GM12892 (cell line): Measurements from ENCODE around the gene TNS1.

Experiments used
- POLR2A ChIP-seq: IDR thresholded peaks from 2 replicates; pipeline ENCODE4 v1.6.1; 2011; ENCODE audit warnings: low read depth, low read length, control low read depth
- TAF1 ChIP-seq: IDR thresholded peaks from 2 replicates; pipeline ENCODE4 v1.6.1; 2011; ENCODE audit warnings: low read depth, mild to moderate bottlenecking, control low read depth, low read length, borderline replicate concordance

GRCh38 chr2:217809736-217810135 lies 193.1 kb downstream of the TNS1 start:
- TF ChIP-seq TAF1 (no peak), POLR2A (no peak)
